Measurements from ENCODE around the gene HEATR1.

GRCh38 chr1:236535190-236535589 lies 69.1 kb downstream of the HEATR1 start:
- no peak for TF ChIP-seq POLR2AphosphoS5 (IDR thresholded peaks at IDR 0.05; ENCODE audit: low read depth, low read length)
- no peak for TF ChIP-seq REST (IDR thresholded peaks at IDR 0.05; ENCODE audit: insufficient read depth in 1 of 2, low read depth in 2 of 2, low read length in 2 of 2)
- TF ChIP-seq TAF1 (IDR thresholded peaks at IDR 0.05; ENCODE audit: borderline replicate concordance, insufficient read depth, low read length), result no peak
- no peak for TF ChIP-seq FOXP2 (optimal IDR thresholded peaks at IDR 0.05; ENCODE audit: borderline replicate concordance, extremely low read depth, extremely low read length, insufficient read depth)
- no peak for TF ChIP-seq SIN3A (IDR thresholded peaks at IDR 0.05; ENCODE audit: borderline replicate concordance, insufficient read depth, low read length)
